Astrocyte of the hippocampus (primary cell): ENCODE data around the gene FILIP1L.

Experiments
- DNase-seq: peaks from one replicate; pipeline ENCODE4 v3.0.0; 2011; ENCODE audit warnings: low read depth, low spot score

FILIP1L gene

GRCh38 chr3:99868311-99868646 is 246.0 kb downstream of the FILIP1L start:
- peak; percentile 51 for DNase-seq

- no peak for DNase-seq
Observed at GRCh38 chr3:99867594-99868310, 246.5 kb downstream of the FILIP1L start.

- peak; percentile 81 for DNase-seq
Observed at GRCh38 chr3:99866261-99866761, 248.0 kb downstream of the FILIP1L start.

- no peak for DNase-seq
Observed at GRCh38 chr3:99865321-99865720, 249.0 kb downstream of the FILIP1L start.

- DNase-seq: no peak
Observed at GRCh38 chr3:99864289-99864688, 250.0 kb downstream of the FILIP1L start.

GRCh38 chr3:99863588-99863987 is 250.7 kb downstream of the FILIP1L start:
- no peak for DNase-seq

GRCh38 chr3:99863002-99863401 is 251.3 kb downstream of the FILIP1L start:
- no peak for DNase-seq

- DNase-seq: no peak
Observed at GRCh38 chr3:99862208-99862607, 252.1 kb downstream of the FILIP1L start.

GRCh38 chr3:99861216-99861615 is 253.1 kb downstream of the FILIP1L start:
- no peak for DNase-seq

GRCh38 chr3:99859825-99860224 is 254.5 kb downstream of the FILIP1L start:
- peak; percentile 57 for DNase-seq

- no peak for DNase-seq
Observed at GRCh38 chr3:99858469-99858868, 255.8 kb downstream of the FILIP1L start.

- DNase-seq: no peak
Observed at GRCh38 chr3:99857278-99857677, 257.0 kb downstream of the FILIP1L start.

- no peak for DNase-seq
Observed at GRCh38 chr3:99856437-99857220, 257.7 kb downstream of the FILIP1L start.

GRCh38 chr3:99855900-99856299 is 258.4 kb downstream of the FILIP1L start:
- DNase-seq: no peak

- DNase-seq: no peak
Observed at GRCh38 chr3:99854756-99855298, 259.5 kb downstream of the FILIP1L start.

GRCh38 chr3:99852851-99853250 is 261.4 kb downstream of the FILIP1L start:
- no peak for DNase-seq

GRCh38 chr3:99851955-99852354 is 262.3 kb downstream of the FILIP1L start:
- no peak for DNase-seq

- no peak for DNase-seq
Observed at GRCh38 chr3:99850608-99851007, 263.7 kb downstream of the FILIP1L start.

- DNase-seq: no peak
Observed at GRCh38 chr3:99848433-99848832, 265.9 kb downstream of the FILIP1L start.

GRCh38 chr3:99846477-99847160 is 267.7 kb downstream of the FILIP1L start:
- DNase-seq: no peak

GRCh38 chr3:99845999-99846398 is 268.3 kb downstream of the FILIP1L start:
- no peak for DNase-seq

- DNase-seq: no peak
Observed at GRCh38 chr3:99845331-99845730, 269.0 kb downstream of the FILIP1L start.
